Fibroblast of lung (primary cell): ENCODE data around the gene SMIM45.

Experiments
- DNase-seq, 2 donors: peaks; one replicate each; pipeline versions ENCODE4 v3.0.0 to v3.0.0-alpha.2; 2010; ENCODE audit warnings: low read depth in 2 of 2
- H2AFZ ChIP-seq: 2 replicates; pipeline ENCODE4 v1.5.1; 2012; ENCODE audit warnings: low read length, control low read depth, inconsistent platforms
- H3K27ac ChIP-seq: 2 replicates; pipeline ENCODE4 v1.5.1; 2011; ENCODE audit warnings: low read length, control low read depth; ENCODE audit not compliant: insufficient read depth
- H3K27me3 ChIP-seq: 2 replicates; pipeline ENCODE4 v1.5.1; 2011; ENCODE audit warnings: mild to moderate bottlenecking, low read length; ENCODE audit not compliant: control insufficient read depth, insufficient read depth
- H3K36me3 ChIP-seq: 2 replicates; pipeline ENCODE4 v1.5.1; 2011; ENCODE audit warnings: low read length; ENCODE audit not compliant: control insufficient read depth, insufficient read depth
- H3K4me1 ChIP-seq: 2 replicates; pipeline ENCODE4 v1.5.1; 2011; ENCODE audit warnings: low read length; ENCODE audit not compliant: control insufficient read depth, insufficient read depth; ENCODE audit errors: extremely low read depth
- H3K4me2 ChIP-seq: 2 replicates; pipeline ENCODE4 v1.5.1; 2011; ENCODE audit warnings: low read length, control low read depth; ENCODE audit not compliant: insufficient read depth; ENCODE audit errors: extremely low read depth
- H3K4me3 ChIP-seq, 4 experiments: fragments of 200-600 bp in 1 of 4; sonication (generic) in 1 of 4; replicated peaks in 1 of 4; 2 replicates each; pipeline ENCODE4 v1.5.1; 2011 to 2016; ENCODE audit warnings: low read length in 4 of 4, low read depth in 3 of 4, mild to moderate bottlenecking in 3 of 4, control low read depth in 2 of 4, inconsistent platforms in 1 of 4, mixed read lengths in 1 of 4; ENCODE audit not compliant: insufficient read depth in 1 of 4; ENCODE audit errors: control extremely low read depth in 1 of 4
- H3K79me2 ChIP-seq: 2 replicates; pipeline ENCODE4 v1.5.1; 2012; ENCODE audit warnings: mild to moderate bottlenecking, low read length, inconsistent platforms; ENCODE audit not compliant: control insufficient read depth, insufficient read depth
- H3K9ac ChIP-seq: 2 replicates; pipeline ENCODE4 v1.5.1; 2011; ENCODE audit warnings: mild to moderate bottlenecking, low read length, control low read depth; ENCODE audit not compliant: insufficient read depth
- H3K9me3 ChIP-seq: 2 replicates; pipeline ENCODE4 v1.5.1; 2012; ENCODE audit warnings: low read depth, low read length; ENCODE audit not compliant: control insufficient read depth, insufficient read depth
- H4K20me1 ChIP-seq: 2 replicates; pipeline ENCODE4 v1.5.1; 2011; ENCODE audit warnings: low read length; ENCODE audit not compliant: control insufficient read depth, insufficient read depth; ENCODE audit errors: extremely low read depth
- EZH2 ChIP-seq: IDR thresholded peaks from 2 replicates; pipeline ENCODE4 v1.5.1; 2012; ENCODE audit warnings: low read length, control low read depth, mild to moderate bottlenecking; ENCODE audit errors: missing control alignments
- TF ChIP-seq, protein P1 (sequence below), 2 donors: IDR thresholded peaks in 1 of 2; conservative IDR thresholded peaks in 1 of 2; 1 replicate in 1 of 2; 2 replicates in 1 of 2; pipeline ENCODE4 v1.5.1; 2011 to 2012; ENCODE audit warnings: low read length in 2 of 2, control low read depth in 1 of 2, inconsistent platforms in 1 of 2, low read depth in 1 of 2, mild to moderate bottlenecking in 1 of 2

SMIM45 gene

DNA sequence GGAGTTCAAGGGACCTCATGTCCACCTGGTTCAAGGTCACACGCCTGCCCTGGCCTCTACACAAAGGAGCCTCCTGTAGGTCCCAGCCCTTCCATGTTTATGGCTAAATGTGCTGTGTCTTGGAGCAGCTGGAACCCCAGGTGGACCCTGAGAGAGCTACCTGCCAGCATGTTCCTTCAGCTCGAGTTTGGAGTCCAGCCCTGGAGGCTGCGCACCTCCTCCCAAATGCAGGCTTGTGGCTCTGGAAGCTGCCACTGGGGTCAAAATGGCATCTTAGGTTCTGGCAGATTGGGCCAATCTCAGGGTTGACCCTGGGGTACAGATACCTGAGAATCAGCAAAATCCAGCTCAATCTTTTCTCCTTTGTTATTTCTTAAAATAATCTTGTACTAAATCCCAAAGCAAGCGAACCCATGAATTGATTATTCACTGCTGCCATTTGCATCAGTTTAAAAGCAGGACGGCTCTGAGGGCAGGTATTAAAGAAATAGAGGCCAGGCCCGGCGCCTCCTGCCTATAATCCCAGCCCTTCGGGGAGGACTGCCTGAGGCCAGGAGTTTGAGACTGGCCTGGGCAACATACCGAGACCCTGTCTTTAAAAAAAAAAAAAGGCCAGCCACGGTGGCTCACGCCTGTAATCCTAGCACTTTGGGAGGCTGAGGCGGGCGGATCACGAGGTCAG lies 28.2 kb upstream of the SMIM45 start:
- no peak for DNase-seq
- Histone ChIP-seq H3K79me2 (no peaks in the 10 kb centered on the region), H3K4me3 (no peak overlapping the region), H3K4me2 (no peak overlapping the region), H3K9ac (no peak overlapping the region), H3K27ac (no peak overlapping the region), H2AFZ (no peak overlapping the region), H4K20me1 (no peaks in the 10 kb centered on the region), H3K36me3 (no peaks in the 10 kb centered on the region), H3K4me1 (peaks cover 2% of the 10 kb centered on the region), H3K27me3 (peaks cover 6% of the 10 kb centered on the region), H3K9me3 (no peaks in the 10 kb centered on the region)
- no peak for TF ChIP-seq EZH2
- TF ChIP-seq, protein P1, sequence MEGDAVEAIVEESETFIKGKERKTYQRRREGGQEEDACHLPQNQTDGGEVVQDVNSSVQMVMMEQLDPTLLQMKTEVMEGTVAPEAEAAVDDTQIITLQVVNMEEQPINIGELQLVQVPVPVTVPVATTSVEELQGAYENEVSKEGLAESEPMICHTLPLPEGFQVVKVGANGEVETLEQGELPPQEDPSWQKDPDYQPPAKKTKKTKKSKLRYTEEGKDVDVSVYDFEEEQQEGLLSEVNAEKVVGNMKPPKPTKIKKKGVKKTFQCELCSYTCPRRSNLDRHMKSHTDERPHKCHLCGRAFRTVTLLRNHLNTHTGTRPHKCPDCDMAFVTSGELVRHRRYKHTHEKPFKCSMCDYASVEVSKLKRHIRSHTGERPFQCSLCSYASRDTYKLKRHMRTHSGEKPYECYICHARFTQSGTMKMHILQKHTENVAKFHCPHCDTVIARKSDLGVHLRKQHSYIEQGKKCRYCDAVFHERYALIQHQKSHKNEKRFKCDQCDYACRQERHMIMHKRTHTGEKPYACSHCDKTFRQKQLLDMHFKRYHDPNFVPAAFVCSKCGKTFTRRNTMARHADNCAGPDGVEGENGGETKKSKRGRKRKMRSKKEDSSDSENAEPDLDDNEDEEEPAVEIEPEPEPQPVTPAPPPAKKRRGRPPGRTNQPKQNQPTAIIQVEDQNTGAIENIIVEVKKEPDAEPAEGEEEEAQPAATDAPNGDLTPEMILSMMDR (conservative IDR thresholded peaks at IDR 0.05 in 1 of 2, IDR thresholded peaks at IDR 0.05 in 1 of 2; ENCODE audit: low read depth in 1 of 2, low read length in 2 of 2), result no peak

DNA sequence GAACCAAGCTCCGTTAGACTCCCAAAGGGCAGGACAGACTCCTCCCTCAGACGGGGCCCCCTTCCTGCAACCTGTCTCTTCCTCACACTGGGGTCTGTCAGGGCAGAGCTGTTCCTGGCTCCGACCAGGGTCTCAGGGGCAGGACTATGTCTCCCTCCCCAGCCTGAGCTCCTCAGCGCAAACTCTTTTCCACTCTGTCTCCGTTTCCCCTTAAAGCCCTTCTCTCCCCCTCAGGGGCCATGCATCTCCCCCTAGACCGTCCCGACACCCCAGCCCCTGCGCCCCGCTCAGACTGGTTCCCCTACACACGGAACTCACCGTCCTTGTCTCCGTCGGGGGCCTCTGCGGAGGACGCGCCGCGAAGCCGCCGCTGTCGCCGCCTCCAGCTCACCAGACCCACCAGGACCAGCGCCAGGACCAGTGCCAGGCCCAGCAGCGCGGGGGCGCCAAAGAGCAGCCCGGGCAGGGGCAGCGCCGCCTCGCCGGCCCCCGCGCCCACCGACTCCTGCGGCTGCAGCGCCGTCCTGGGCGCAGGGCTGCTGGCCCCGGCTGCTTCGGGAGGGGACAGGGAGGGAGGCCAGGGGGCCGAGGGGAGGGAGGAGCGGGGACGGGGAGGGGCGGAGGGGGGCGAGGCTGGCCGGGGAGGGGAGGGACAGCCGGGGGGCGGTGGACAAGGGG lies 26.0 kb upstream of the SMIM45 start:
- H3K27me3 ChIP-seq, result peaks cover 6% of the 10 kb centered on the region
- H3K27ac ChIP-seq, result no peak overlapping the region
- H3K4me1 ChIP-seq, result peaks cover 2% of the 10 kb centered on the region
- peak overlapping the region in 1 of 4 experiments; percentile 7 for H3K4me3 ChIP-seq
- H4K20me1 ChIP-seq, result no peaks in the 10 kb centered on the region
- TF ChIP-seq EZH2, result no peak
- TF ChIP-seq, protein P1 (conservative IDR thresholded peaks at IDR 0.05 in 1 of 2, IDR thresholded peaks at IDR 0.05 in 1 of 2; ENCODE audit: low read depth in 1 of 2, low read length in 2 of 2), result peak; percentile 43 to 48
- peak; percentile 15 to 28 for DNase-seq
- H2AFZ ChIP-seq, result no peak overlapping the region
- peak overlapping the region; percentile 45 for H3K4me2 ChIP-seq
- H3K36me3 ChIP-seq, result no peaks in the 10 kb centered on the region
- H3K9ac ChIP-seq, result no peak overlapping the region
- no peaks in the 10 kb centered on the region for H3K9me3 ChIP-seq
- H3K79me2 ChIP-seq, result no peaks in the 10 kb centered on the region

DNA sequence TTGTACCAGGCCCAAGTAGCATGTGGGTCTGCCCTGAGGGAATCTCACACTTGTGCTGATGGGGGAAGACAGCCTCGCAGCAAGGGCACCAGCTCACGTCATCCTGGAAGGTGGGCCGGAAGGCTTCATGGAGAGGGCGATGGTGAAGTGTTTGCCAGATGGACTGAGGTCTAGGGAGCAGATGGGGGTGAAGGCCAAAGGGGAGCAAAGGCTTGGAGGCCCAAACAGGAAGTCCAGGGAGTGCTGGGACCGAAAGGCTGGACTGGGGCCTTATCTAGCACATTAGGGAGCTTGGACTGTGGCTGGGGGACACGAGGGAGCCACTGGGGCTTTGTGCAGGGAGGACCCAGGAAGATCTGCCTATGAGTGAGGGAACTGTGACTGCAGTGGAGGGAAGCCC lies 24.1 kb upstream of the SMIM45 start:
- Histone ChIP-seq H3K4me2 (no peak overlapping the region), H2AFZ (no peak overlapping the region), H3K27ac (no peak overlapping the region), H3K4me1 (peaks cover 2% of the 10 kb centered on the region), H3K36me3 (no peaks in the 10 kb centered on the region), H4K20me1 (no peaks in the 10 kb centered on the region), H3K4me3 (no peak overlapping the region), H3K9me3 (no peaks in the 10 kb centered on the region), H3K79me2 (no peaks in the 10 kb centered on the region), H3K9ac (no peak overlapping the region), H3K27me3 (peaks cover 6% of the 10 kb centered on the region)
- DNase-seq, result no peak
- no peak for TF ChIP-seq EZH2
- TF ChIP-seq, protein P1 (conservative IDR thresholded peaks at IDR 0.05 in 1 of 2, IDR thresholded peaks at IDR 0.05 in 1 of 2; ENCODE audit: low read depth in 1 of 2, low read length in 2 of 2), result no peak
